ENCODE results near the gene PSMD9.
"Not testable (repeated sequence)": the region's sequence is repeated elsewhere in the genome, so short reads cannot be mapped to it uniquely, and the experiment has no call there.

PSMD9 gene

GRCh38 chr12:121888478-121889273, at the start of gene PSMD9:
Gene PSMD9, plus strand, starts transcription at chr12:121888790. Its CDS starts 67 bp downstream, at chr12:121888857.
- DNase-seq: peak; percentile 86

GRCh38 chr12:121839106-121839992, 49.2 kb upstream of the PSMD9 start:
- DNase-seq: peak; percentile 93

- DNase-seq: no peak
Observed at GRCh38 chr12:121839993-121840761, 48.4 kb upstream of the PSMD9 start.

GRCh38 chr12:121843236-121843982, 45.2 kb upstream of the PSMD9 start:
- DNase-seq: no peak

- no peak for DNase-seq
Observed at GRCh38 chr12:121845701-121846100, 42.9 kb upstream of the PSMD9 start.

- no peak for DNase-seq
Observed at GRCh38 chr12:121849211-121849610, 39.4 kb upstream of the PSMD9 start.

- DNase-seq: peak; percentile 30
Observed at GRCh38 chr12:121849665-121850064, 38.9 kb upstream of the PSMD9 start.

GRCh38 chr12:121852392-121852791, 36.2 kb upstream of the PSMD9 start:
- DNase-seq: not testable (repeated sequence)

- no peak for DNase-seq
Observed at GRCh38 chr12:121857322-121858246, 31.0 kb upstream of the PSMD9 start.

- DNase-seq: no peak
Observed at GRCh38 chr12:121858318-121858661, 30.3 kb upstream of the PSMD9 start.

GRCh38 chr12:121858662-121859572, 29.7 kb upstream of the PSMD9 start, which contains the start of gene HPD:
Gene HPD, minus strand, starts transcription at chr12:121858859. Its CDS starts 36 bp downstream, at chr12:121858823.
- DNase-seq: no peak

GRCh38 chr12:121860257-121860656, 28.3 kb upstream of the PSMD9 start:
- no peak for DNase-seq

- not testable (repeated sequence) for DNase-seq
Observed at GRCh38 chr12:121860699-121861098, 27.9 kb upstream of the PSMD9 start.

GRCh38 chr12:121861636-121862254, 26.8 kb upstream of the PSMD9 start:
- no peak for DNase-seq

GRCh38 chr12:121866331-121866730, 22.3 kb upstream of the PSMD9 start:
- no peak for DNase-seq

GRCh38 chr12:121869229-121869628, 19.4 kb upstream of the PSMD9 start:
- DNase-seq: not testable (repeated sequence)

GRCh38 chr12:121871467-121871866, 17.1 kb upstream of the PSMD9 start:
- no peak for DNase-seq

GRCh38 chr12:121872546-121873215, 15.9 kb upstream of the PSMD9 start:
- DNase-seq: no peak

GRCh38 chr12:121873216-121873569, 15.4 kb upstream of the PSMD9 start:
- DNase-seq: no peak
